ENCODE data around the gene KANK4.

Gene KANK4

GRCh38 chr1:62318756-62319544, at the start of gene KANK4:
KANK4 (minus strand) TSS chr1:62319434; CDS start chr1:62281564, 37,870 bp downstream.
- DNase-seq, result no peak

DNA sequence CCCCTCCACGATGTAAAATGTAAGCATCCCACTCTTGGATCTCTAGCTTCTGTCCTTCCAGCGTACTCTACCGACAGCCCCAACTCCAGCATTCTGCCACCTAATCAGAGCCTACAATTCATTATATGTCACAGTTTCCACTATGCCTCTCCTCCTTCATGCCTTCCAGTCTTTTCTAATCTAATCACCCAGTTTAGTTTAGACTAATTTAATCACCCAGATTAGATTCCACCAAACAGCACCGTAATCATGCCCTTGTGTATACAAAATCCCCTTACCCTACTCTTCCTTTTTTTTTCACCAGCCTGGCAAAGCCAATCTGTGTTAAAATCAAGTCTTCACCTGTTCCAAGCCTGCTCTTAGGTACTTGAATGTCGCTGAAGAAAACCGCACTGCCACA, 49.8 kb upstream of the KANK4 start:
- no peak for DNase-seq

DNA sequence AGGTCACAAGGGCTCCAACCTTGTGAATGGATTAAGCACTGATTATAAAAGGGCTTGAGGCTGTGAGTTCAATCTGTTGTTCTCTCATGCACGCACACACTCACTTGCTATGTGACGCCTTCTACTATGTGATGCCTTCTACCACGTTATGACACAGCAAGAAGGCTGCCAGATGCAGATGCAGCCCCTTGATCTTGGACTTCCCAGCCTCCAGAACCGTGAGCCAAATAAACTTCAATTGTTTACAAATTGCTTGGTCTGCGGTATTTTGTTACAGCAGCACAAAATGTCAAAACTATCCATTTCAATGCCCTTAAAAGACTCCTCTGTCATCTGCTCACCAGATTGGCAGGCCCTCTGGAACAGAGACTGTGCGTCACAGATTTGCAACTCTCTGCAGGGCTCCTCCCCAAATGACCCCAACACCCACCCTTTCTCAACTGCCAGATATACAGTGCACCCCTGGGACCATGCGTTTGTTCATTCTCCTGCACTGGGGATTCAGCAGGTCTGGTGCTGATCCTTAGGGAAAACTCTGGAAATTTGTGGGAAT, 47.8 kb upstream of the KANK4 start:
- DNase-seq, result no peak

DNA sequence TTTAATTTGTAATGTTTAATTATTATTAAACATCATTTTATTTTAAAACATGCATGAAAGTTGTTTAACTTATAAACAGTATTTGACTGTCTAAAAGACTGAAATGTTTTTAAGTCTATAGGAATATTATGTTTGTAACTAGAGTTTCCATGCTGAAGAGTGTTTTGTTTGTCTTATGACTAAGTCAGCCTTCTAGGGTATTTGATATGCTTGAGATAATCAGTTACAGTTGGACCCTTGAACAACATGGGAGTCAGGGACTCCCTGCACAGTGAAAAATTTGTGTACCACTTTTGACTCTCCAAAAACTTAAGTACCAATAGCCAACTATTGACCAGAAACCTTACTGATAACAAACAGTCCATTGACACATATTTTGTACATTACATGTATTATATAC, 45.5 kb upstream of the KANK4 start:
- DNase-seq, result no peak

DNA sequence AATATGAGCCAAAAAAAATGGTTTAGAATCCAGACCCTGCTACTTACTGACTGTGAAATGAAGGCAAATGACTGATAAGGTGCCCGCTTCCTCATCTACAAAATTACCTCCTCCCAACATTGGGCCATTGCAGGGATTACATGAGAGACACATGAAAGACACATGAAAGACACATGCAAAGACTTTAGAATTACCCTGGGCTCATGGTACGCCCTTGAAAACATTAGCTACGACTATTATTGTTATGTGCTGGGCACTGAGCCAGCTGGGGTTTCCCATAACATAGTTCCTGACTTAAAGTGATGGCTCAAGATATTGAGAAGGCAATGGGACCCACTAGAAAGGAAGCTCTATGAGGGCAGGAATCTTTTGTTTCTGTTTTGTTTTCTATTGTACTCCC, 43.7 kb upstream of the KANK4 start:
- DNase-seq, result no peak

DNA sequence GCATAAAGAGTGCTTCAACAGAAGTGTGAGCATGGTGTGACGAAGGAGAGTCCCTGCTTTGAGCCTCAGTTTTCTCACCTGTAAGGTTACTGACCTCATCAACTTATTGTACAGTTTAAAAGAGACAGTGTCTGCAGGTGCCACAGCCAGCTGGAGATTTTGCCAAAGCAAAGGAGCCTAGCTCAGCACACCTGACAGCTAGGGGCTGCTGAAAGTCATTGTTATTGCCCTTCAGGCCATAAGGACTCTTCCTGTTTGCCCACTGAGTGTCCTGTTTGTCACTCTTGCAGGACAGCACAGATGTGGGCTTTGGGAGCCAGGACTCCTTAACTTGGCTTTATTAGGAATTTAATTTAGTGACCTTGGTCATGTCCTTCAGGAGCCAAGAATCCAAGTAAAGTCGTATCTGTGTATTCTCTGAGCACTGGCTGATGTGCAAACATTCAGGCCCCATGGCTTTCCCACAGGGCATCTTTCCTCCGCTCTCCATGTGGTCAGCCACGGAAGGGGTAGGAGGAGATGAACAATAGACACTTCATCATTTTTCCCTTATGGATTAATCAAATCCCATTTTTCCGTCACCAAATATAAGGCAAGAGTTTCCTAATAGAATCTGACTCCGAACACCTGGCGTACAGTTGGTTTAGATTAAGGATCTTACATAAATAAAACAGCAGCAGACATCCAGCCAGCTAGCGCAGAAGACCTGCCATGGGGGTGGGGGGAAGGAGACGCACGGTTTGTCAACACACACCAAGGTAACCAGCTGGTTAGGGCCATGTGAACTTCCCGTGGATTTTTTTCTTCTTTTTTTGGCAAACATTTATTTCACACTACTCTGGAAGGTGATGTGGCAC, 43.1 kb upstream of the KANK4 start:
- DNase-seq, result no peak

DNA sequence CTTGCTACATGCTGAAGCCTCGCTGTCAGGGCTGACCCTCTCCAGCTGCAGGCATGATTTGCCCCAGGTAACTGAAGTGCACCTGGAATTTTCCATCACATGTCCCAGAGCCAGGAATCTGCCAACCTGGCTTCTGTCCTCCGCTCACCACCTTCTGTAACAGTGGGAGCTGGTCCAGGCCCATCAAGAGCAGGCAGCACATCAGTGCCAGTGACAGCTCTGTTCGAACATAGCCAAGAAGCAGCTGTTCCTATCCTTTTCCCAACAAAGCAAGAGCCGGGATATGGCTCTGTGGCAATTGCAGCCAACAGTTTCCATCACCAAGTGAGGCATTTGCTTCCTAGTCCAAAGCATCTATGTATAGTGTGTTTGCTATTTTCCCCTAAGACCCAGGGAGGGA, 42.2 kb upstream of the KANK4 start:
- no peak for DNase-seq

GRCh38 chr1:62358665-62359373, 39.6 kb upstream of the KANK4 start:
- no peak for DNase-seq

DNA sequence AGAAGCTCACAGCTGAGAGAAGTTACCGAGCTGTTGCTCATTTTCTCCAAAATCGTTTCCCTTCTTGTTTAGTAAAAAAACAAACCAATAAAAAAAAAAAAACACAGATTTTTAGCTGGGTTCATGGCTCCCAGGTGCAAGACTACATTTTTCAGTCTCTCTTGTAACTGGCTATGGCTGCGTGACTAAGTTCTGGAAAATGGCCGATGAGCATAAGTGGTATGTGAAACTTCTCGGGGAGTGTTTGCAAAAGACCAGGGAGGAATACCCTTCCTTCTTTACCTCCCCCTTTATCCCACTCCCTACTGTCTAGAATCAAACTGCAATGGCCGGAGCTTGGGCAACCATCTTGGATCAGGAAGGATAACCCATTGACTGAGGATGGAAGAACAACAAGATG, 38.7 kb upstream of the KANK4 start:
- DNase-seq, result no peak

DNA sequence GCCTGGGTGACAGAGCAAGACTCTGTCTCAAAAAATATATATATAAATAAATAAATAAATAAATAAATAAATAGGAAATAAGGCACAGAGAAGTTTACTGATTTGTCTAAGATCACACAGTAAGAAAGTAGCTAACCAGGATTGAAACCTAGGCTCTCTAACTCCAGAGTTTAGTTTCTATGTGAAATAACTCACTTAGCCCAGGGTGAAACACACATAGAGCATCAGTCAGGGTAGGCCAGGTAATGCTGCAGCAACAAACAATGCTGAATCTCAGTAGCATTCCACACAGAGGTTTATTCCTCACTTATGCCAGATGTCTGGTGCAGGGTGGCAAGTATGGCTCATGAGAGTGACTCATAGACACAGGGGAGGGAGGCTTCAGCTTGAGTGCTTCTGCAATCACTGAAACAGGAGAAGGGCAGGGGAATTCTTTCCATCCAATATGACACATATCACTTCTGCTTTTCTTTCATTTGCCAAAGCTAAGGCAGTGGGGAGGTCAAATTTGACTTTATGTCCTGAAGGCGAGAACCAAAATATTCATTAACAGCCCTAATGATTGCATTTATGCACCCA, 37.1 kb upstream of the KANK4 start:
- peak; percentile 17 for DNase-seq

GRCh38 chr1:62355095-62355494, 35.9 kb upstream of the KANK4 start:
- DNase-seq, result no peak

DNA sequence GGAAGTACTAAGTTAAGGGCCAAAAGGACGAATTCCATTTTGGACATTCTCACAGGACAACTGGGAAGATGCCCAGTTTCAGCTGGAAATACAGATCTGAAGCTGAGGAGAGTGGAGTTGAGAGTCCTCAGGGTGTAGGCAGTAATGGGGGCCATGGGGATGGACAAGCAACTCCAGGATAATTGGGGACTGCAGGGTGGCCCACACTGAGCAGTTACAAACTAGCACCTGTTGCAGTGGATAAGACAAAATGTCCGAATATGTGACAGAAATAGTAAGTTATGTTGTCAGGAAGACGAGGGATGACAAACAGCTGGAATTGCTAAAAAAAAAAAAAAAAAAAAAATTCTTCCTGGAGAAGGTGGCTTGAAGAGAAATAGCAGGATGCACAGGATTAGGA, 34.6 kb upstream of the KANK4 start:
- no peak for DNase-seq

GRCh38 chr1:62352387-62352786, 33.2 kb upstream of the KANK4 start:
- DNase-seq, result no peak

DNA sequence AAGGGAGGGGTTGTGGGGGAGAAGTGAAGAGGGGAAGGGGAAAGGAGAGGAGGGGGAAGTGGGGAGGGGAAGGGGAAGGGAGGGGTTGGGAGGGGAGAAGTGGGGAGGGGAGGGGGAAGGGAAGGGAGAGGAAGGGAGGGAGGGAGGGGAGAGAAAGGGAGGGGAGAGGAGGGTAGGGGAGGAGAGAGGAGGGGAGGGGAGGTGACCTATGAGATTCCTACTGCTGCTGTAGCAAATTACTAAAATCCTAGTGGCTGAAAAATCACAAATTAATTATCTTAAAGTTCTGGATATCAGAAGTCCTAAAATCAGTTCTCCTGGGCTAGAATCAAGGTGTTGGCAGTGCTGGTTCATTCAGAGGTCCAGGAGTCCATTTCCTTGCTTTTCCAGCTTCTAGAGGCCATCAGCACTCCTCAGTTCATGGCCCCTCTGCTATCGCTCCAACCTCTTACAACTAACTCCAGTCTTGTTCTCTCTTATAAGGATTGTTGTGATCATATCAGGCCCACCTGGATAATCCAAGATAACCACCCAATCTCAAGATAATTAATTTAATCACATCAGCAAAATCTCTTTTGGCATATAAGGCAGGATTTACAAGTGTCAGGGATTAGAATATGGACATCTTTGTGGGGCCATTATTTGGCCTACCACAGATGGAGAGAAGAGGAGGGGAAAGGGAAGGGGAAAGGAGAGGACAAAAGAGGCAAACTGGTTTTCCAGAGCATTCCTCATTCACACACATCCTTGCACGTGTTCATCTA, 30.4 kb upstream of the KANK4 start:
- no peak for DNase-seq

DNA sequence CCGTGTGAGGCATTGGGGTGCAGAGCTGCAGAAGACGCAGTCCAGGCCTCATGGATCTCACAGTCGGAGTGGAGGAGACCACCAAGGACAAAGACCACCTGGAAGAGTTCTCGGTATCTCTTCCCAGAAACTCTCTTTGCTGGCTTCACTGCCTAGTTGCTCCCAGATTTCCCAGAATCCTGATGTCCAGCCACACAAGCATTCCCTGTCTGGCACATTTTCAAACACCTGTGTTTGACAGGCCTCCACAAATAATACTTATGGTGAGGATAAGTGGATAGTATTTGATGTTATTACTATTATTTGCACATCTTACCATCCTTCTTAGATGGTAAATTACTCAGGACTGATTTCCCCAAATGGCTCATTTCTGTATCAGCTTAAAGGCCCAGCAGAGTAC, 27.7 kb upstream of the KANK4 start:
- DNase-seq, result no peak

DNA sequence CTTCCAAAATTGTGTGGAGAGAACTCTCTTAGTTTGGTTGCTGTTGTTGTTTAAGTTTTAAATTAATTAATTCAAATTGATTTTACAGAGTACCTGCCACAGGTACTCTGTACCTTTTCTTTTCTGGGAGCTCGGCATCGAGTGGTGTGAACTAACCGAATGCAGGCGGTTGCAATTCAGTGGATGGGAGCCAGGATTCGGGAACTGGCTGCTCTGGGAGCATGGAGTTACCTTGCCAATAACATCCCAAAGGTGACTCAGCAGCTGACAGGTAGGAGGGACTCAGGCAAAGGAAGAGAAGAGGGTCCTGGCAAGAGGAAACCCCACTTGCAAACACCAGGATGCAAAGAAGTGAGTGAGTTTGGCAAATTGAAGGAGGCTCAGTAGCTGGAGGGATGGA, 24.7 kb upstream of the KANK4 start:
- no peak for DNase-seq

DNA sequence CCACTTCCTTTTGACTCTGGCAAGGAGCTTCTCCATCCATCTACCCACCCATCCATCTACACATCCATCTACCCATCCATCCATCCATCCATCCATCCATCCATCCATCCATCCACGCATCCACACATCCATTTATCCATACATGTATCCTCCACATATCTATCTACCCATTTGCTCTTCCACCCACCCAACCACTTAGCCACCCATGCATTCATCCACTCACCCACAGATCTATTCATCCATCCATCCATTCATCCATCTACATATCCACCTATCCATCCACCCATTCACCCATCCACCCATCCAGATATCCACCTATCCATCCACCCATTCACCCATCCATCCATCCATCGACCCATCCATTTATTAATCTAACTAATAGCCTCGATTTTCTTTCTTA, 23.0 kb upstream of the KANK4 start:
- DNase-seq, result no peak

DNA sequence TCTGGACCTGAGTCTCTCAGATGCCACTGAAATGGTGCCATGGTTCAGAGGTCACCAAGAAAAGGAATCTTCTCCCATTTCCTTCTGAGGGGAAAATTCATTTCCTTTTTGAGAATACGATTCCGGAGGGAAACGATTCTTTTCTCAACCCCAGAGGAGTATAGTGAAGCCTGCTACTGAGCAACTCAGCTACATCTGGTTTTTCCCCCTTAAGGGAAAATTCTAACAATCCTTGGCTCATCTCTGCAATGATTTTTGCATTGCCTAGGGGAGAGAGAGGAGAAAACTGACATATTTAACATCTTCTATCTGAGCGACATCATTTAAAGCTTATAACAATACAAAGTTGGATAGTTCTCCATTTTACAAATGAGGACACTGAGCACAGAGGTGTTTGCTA, 22.4 kb upstream of the KANK4 start:
- no peak for DNase-seq

GRCh38 chr1:62341089-62341488, 21.9 kb upstream of the KANK4 start:
- no peak for DNase-seq

GRCh38 chr1:62337706-62338631, 18.7 kb upstream of the KANK4 start:
- DNase-seq, result no peak
